WTC11 (cell line): ENCODE measurements around the gene IGFL2. TPM values are rescaled to one million over a fixed set of nuclear protein-coding genes. Genes with fewer than 3 reads are reported as not detected.
A peak's percentile ranks its signal among the peaks of the same experiment; 100 is the strongest.

Source experiments
- ATAC-seq: fragments of 200-7000 bp; cut with Tn5 transposase; 2 replicates; pipeline ENCODE4 v1.10.0; 2021; ENCODE audit warnings: mild to moderate bottlenecking, moderate library complexity
- CTCF ChIA-PET: fragments of 300-600 bp; sonication (Branson Sonifier 250); formaldehyde crosslinking; loops from one replicate; lab custom pipeline; 2021; ENCODE audit warnings: antibody characterized with exemption; lab: Charles Lee
- POLR2A ChIA-PET: fragments of 350-600 bp; sonication (Branson Sonifier 250); formaldehyde crosslinking; loops from one replicate; lab custom pipeline; 2021; ENCODE audit warnings: antibody characterized with exemption; lab: Charles Lee
- DNase-seq: peaks from one replicate; pipeline ENCODE4 v3.0.0; 2021; ENCODE audit warnings: low spot score
- H3K27ac Mint-ChIP-seq: 2 replicates; pipeline ENCODE4 v1.8.0; 2021; ENCODE audit warnings: mixed read lengths
- H3K27me3 Mint-ChIP-seq: 2 replicates; pipeline ENCODE4 v1.8.0; 2021; ENCODE audit warnings: low read depth, mild to moderate bottlenecking, moderate library complexity, mixed read lengths
- H3K36me3 Mint-ChIP-seq: 2 replicates; pipeline ENCODE4 v1.8.0; 2021; ENCODE audit warnings: mixed read lengths
- H3K4me1 Mint-ChIP-seq: 2 replicates; pipeline ENCODE4 v1.8.0; 2022; ENCODE audit warnings: mixed read lengths
- H3K4me3 Mint-ChIP-seq: 2 replicates; pipeline ENCODE4 v1.8.0; 2021; ENCODE audit warnings: mild to moderate bottlenecking, moderate library complexity, mixed read lengths
- H3K9me3 Mint-ChIP-seq: 2 replicates; pipeline ENCODE4 v1.8.0; 2021; ENCODE audit warnings: mixed read lengths
- CDX4 ChIP-seq: fragments of 250-450 bp; sonication (Bioruptor Pico); IDR thresholded peaks from 2 replicates; pipeline ENCODE4 v1.9.0; 2021; ENCODE audit warnings: moderate library complexity, mild to moderate bottlenecking, inconsistent platforms, borderline replicate concordance
- FOXP1 ChIP-seq: sonication (generic); formaldehyde crosslinking; IDR thresholded peaks from 2 replicates; pipeline ENCODE4 v1.8.0; 2022; ENCODE audit warnings: missing genetic modification reagents, mild to moderate bottlenecking, moderate library complexity, borderline replicate concordance
- GTF2I ChIP-seq: fragments of 250-450 bp; sonication (Bioruptor Pico); conservative IDR thresholded peaks from 2 replicates; pipeline ENCODE4 v1.4.0; 2021; ENCODE audit warnings: mild to moderate bottlenecking
- IRF2 ChIP-seq: sonication (generic); formaldehyde crosslinking; IDR thresholded peaks from 2 replicates; pipeline ENCODE4 v1.8.0; 2022; ENCODE audit warnings: low read depth, missing genetic modification reagents, borderline replicate concordance
- KAT7 ChIP-seq: sonication (generic); formaldehyde crosslinking; IDR thresholded peaks from 2 replicates; pipeline ENCODE4 v1.8.1; 2023; ENCODE audit warnings: missing genetic modification reagents, mild to moderate bottlenecking, borderline replicate concordance
- NR2C2 ChIP-seq: sonication (generic); formaldehyde crosslinking; IDR thresholded peaks from 2 replicates; pipeline ENCODE4 v1.8.0; 2022; ENCODE audit warnings: mild to moderate bottlenecking, missing genetic modification reagents
- PRRX2 ChIP-seq: fragments of 250-450 bp; sonication (Bioruptor Pico); IDR thresholded peaks from 2 replicates; pipeline ENCODE4 v1.8.0; 2021; ENCODE audit warnings: mild to moderate bottlenecking
- SP1 ChIP-seq: sonication (generic); formaldehyde crosslinking; conservative IDR thresholded peaks from 2 replicates; pipeline ENCODE4 v1.8.1; 2022; ENCODE audit warnings: missing genetic modification reagents
- TEAD1 ChIP-seq: sonication (generic); formaldehyde crosslinking; IDR thresholded peaks from 2 replicates; pipeline ENCODE4 v1.8.0; 2022; ENCODE audit warnings: mild to moderate bottlenecking, missing genetic modification reagents
- TEAD4 ChIP-seq: sonication (generic); formaldehyde crosslinking; IDR thresholded peaks from 2 replicates; pipeline ENCODE4 v1.8.0; 2022; ENCODE audit warnings: mild to moderate bottlenecking, missing genetic modification reagents
- TP53 ChIP-seq: sonication (generic); formaldehyde crosslinking; IDR thresholded peaks from 2 replicates; pipeline ENCODE4 v1.8.1; 2023; ENCODE audit warnings: mild to moderate bottlenecking, missing genetic modification reagents
- USF1 ChIP-seq: sonication (generic); formaldehyde crosslinking; IDR thresholded peaks from 2 replicates; pipeline ENCODE4 v1.8.0; 2022; ENCODE audit warnings: mild to moderate bottlenecking, missing genetic modification reagents
- ZBTB43 ChIP-seq: sonication (generic); formaldehyde crosslinking; IDR thresholded peaks from 2 replicates; pipeline ENCODE4 v1.8.1; 2023; ENCODE audit warnings: mild to moderate bottlenecking, missing genetic modification reagents
- ZNF121 ChIP-seq: sonication (generic); formaldehyde crosslinking; IDR thresholded peaks from 2 replicates; pipeline ENCODE4 v1.8.0; 2023; ENCODE audit warnings: missing genetic modification reagents
- ZNF219 ChIP-seq: sonication (generic); formaldehyde crosslinking; IDR thresholded peaks from 2 replicates; pipeline ENCODE4 v1.8.0; 2023; ENCODE audit warnings: missing genetic modification reagents, mild to moderate bottlenecking, borderline replicate concordance
- ZNF416 ChIP-seq: fragments of 250-450 bp; sonication (Bioruptor Pico); IDR thresholded peaks from 2 replicates; pipeline ENCODE4 v1.9.0; 2021; ENCODE audit warnings: mild to moderate bottlenecking, inconsistent platforms
- ZNF423 ChIP-seq: fragments of 250-450 bp; sonication (Bioruptor Pico); IDR thresholded peaks from 2 replicates; pipeline ENCODE4 v2.1.2; 2022; ENCODE audit warnings: mild to moderate bottlenecking, moderate library complexity
- ZNF532 ChIP-seq: fragments of 250-450 bp; sonication (Bioruptor Pico); IDR thresholded peaks from 2 replicates; pipeline ENCODE4 v1.9.0; 2021; ENCODE audit warnings: mild to moderate bottlenecking, borderline replicate concordance
- ZNF671 ChIP-seq: fragments of 250-450 bp; sonication (Bioruptor Pico); IDR thresholded peaks from 2 replicates; pipeline ENCODE4 v1.8.0; 2021; ENCODE audit warnings: mild to moderate bottlenecking
- total RNA-seq: library from RNA; stranded (reverse); gene quantifications from 3 replicates; pipeline ENCODE4 v1.2.3, GENCODE V29; 2021

The IGFL2 gene
- total RNA-seq, 1 experiment from 2014 or later, result not detected

- Mint-ChIP-seq H3K36me3 (peaks cover 29% of the 10 kb centered on the region), H3K27ac (peak overlapping the region; percentile 99), H3K4me1 (peaks cover 29% of the 10 kb centered on the region), H3K4me3 (peak overlapping the region; percentile 67), H3K9me3 (peaks cover 41% of the 10 kb centered on the region), H3K27me3 (no peaks in the 10 kb centered on the region; the same call in 1 of the 2 replicates)
- ChIA-PET CTCF (interaction anchor here (0.9 kb wide), 1 partner anchor 57 kb away, joined by 4 read pairs; no protein-coding TSS in a partner anchor), POLR2A (no interaction called here)
- DNase-seq (peak; percentile 58), ATAC-seq (peak; percentile 65)
- peak; percentile 34; the same call in 1 of the 2 replicates for TF ChIP-seq ZNF416 (CRISPR knock-in tag)
- TF ChIP-seq ZNF532 (CRISPR knock-in tag), result 0 out of 2 replicates have a peak, but pooled peaks have one; percentile 58
- TF ChIP-seq FOXP1 (CRISPR knock-in tag), result no peak
- no peak for TF ChIP-seq ZNF219 (CRISPR knock-in tag)
- TF ChIP-seq TEAD1 (CRISPR knock-in tag), result peak; percentile 70; the same call in 1 of the 2 replicates
- TF ChIP-seq TP53 (CRISPR knock-in tag), result peak; percentile 97
These were observed 14.9 kb upstream of the IGFL2 start for GRCh38 chr19:46133101-46133627.

- peaks cover 45% of the 10 kb centered on the region for H3K9me3 Mint-ChIP-seq
These were observed 14.2 kb upstream of the IGFL2 start for GRCh38 chr19:46133777-46134241.

GRCh38 chr19:46134527-46134926, 13.5 kb upstream of the IGFL2 start:
- ChIA-PET CTCF (no interaction called here), POLR2A (no interaction called here)
- Mint-ChIP-seq H3K36me3 (peaks cover 29% of the 10 kb centered on the region), H3K27ac (peak overlapping the region; percentile 74), H3K4me1 (peaks cover 29% of the 10 kb centered on the region), H3K27me3 (peaks cover 4% of the 10 kb centered on the region; the same call in 1 of the 2 replicates), H3K4me3 (no peak overlapping the region), H3K9me3 (peaks cover 45% of the 10 kb centered on the region)
- TF ChIP-seq USF1 (CRISPR knock-in tag), result no peak
- TF ChIP-seq ZBTB43 (CRISPR knock-in tag), result no peak
- no peak for TF ChIP-seq KAT7 (CRISPR knock-in tag)
- TF ChIP-seq ZNF423 (CRISPR knock-in tag), result no peak
- TF ChIP-seq CDX4 (CRISPR knock-in tag), result no peak
- TF ChIP-seq ZNF671 (CRISPR knock-in tag), result no peak
- no peak for TF ChIP-seq GTF2I (CRISPR knock-in tag)
- TF ChIP-seq SP1 (CRISPR knock-in tag), result no peak
- TF ChIP-seq PRRX2 (CRISPR knock-in tag), result no peak
- TF ChIP-seq TEAD4 (CRISPR knock-in tag), result no peak
- no peak for DNase-seq
- no peak for ATAC-seq

More at GRCh38 chr19:46133777-46134241, 14.2 kb upstream of the IGFL2 start:
- no peaks in the 10 kb centered on the region; the same call in 1 of the 2 replicates for H3K27me3 Mint-ChIP-seq
- TF ChIP-seq IRF2 (CRISPR knock-in tag) (no peak), ZNF121 (CRISPR knock-in tag) (no peak), NR2C2 (CRISPR knock-in tag) (no peak)
- TF ChIP-seq, all 79 proteins: peak for 0
- ATAC-seq (peak; percentile 86), DNase-seq (no peak)
- Mint-ChIP-seq H3K4me3 (no peak overlapping the region), H3K4me1 (peaks cover 29% of the 10 kb centered on the region), H3K27ac (peak overlapping the region; percentile 99), H3K36me3 (peaks cover 29% of the 10 kb centered on the region)
- CTCF ChIA-PET, result interaction anchor here (0.9 kb wide), 1 partner anchor 56 kb away, joined by 4 read pairs; no protein-coding TSS in a partner anchor
- POLR2A ChIA-PET, result no interaction called here
